ENCODE measurements around the gene LIMA1. TPM values are rescaled to one million over a fixed set of nuclear protein-coding genes. Genes with fewer than 3 reads are reported as not detected.
A peak's percentile ranks its signal among the peaks of the same experiment; 100 is the strongest.
"Not testable (repeated sequence)": the region's sequence is repeated elsewhere in the genome, so short reads cannot be mapped to it uniquely, and the experiment has no call there.

Gene LIMA1
- total RNA-seq, 1 experiment from 2014 or later, result 39.3 TPM

GRCh38 chr12:50290692-50291091, 7.4 kb upstream of the LIMA1 start:
- not testable (repeated sequence) for DNase-seq (ENCODE audit: extremely low read depth, low read depth)

- no peak for DNase-seq (ENCODE audit: extremely low read depth, low read depth)
Observed at GRCh38 chr12:50287271-50287670, 4.0 kb upstream of the LIMA1 start.

GRCh38 chr12:50285253-50285652, 1.9 kb upstream of the LIMA1 start:
- DNase-seq (ENCODE audit: extremely low read depth, low read depth), result no peak

- DNase-seq (ENCODE audit: extremely low read depth, low read depth), result no peak
Observed at GRCh38 chr12:50282721-50283228, 545 bp downstream of the LIMA1 start.

- DNase-seq (ENCODE audit: extremely low read depth, low read depth), result no peak
Observed at GRCh38 chr12:50279501-50279900, 3.8 kb downstream of the LIMA1 start.

- no peak for DNase-seq (ENCODE audit: extremely low read depth, low read depth)
Observed at GRCh38 chr12:50276912-50277671, 6.2 kb downstream of the LIMA1 start.

- DNase-seq (ENCODE audit: extremely low read depth, low read depth), result no peak
Observed at GRCh38 chr12:50276068-50276467, 7.3 kb downstream of the LIMA1 start.

- no peak for DNase-seq (ENCODE audit: extremely low read depth, low read depth)
Observed at GRCh38 chr12:50275556-50275955, 7.8 kb downstream of the LIMA1 start.

GRCh38 chr12:50275127-50275526, 8.2 kb downstream of the LIMA1 start:
- not testable (repeated sequence) for DNase-seq (ENCODE audit: extremely low read depth, low read depth)

- no peak for DNase-seq (ENCODE audit: extremely low read depth, low read depth)
Observed at GRCh38 chr12:50271724-50272247, 11.5 kb downstream of the LIMA1 start.

GRCh38 chr12:50268482-50268881, 14.8 kb downstream of the LIMA1 start:
- no peak for DNase-seq (ENCODE audit: extremely low read depth, low read depth)

- DNase-seq (ENCODE audit: extremely low read depth, low read depth), result no peak
Observed at GRCh38 chr12:50265770-50266524, 17.4 kb downstream of the LIMA1 start.

- DNase-seq (ENCODE audit: extremely low read depth, low read depth), result no peak
Observed at GRCh38 chr12:50263832-50264231, 19.5 kb downstream of the LIMA1 start.

- no peak for DNase-seq (ENCODE audit: extremely low read depth, low read depth)
Observed at GRCh38 chr12:50261654-50262053, 21.7 kb downstream of the LIMA1 start.

- no peak for DNase-seq (ENCODE audit: extremely low read depth, low read depth)
Observed at GRCh38 chr12:50258167-50258551, 25.2 kb downstream of the LIMA1 start.

GRCh38 chr12:50257236-50258166, 25.8 kb downstream of the LIMA1 start:
- peak; percentile 35 for DNase-seq (ENCODE audit: extremely low read depth, low read depth)

- no peak for DNase-seq (ENCODE audit: extremely low read depth, low read depth)
Observed at GRCh38 chr12:50256761-50257160, 26.6 kb downstream of the LIMA1 start.

- DNase-seq (ENCODE audit: extremely low read depth, low read depth), result no peak
Observed at GRCh38 chr12:50252977-50253602, 30.2 kb downstream of the LIMA1 start.

GRCh38 chr12:50251619-50252252, 31.6 kb downstream of the LIMA1 start:
- no peak for DNase-seq (ENCODE audit: extremely low read depth, low read depth)

Data from NCI-H460 (cell line).